Measurements from ENCODE around the gene EEF1A2.

The EEF1A2 gene

DNA sequence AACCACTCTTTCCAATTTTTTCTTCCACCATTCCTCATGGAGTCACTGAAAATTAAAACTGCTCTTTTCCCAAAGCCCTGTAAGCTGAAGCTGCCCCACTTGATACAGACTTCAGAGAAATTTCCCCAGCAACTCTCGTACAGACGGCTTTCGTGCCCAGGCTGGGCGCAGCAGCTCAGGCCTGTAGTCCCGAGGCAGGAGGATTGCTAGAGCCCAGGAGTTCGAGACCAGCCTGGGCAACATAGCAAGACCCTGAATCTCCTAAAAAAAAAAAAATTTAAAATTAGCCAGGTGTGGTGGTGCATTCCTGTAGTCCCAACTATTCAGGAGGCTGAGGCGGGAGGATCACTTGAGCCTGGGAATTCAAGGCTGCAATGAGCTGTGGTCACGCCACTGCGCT lies 28.3 kb upstream of the EEF1A2 start:
- WGBS = 91% methylated on average over 9 of the region's 9 CpGs
- Histone ChIP-seq H3K4me1 (ENCODE audit: insufficient read depth, low read length) (no peaks in the 10 kb centered on the region), H3K4me3 (ENCODE audit: low read length) (no peak overlapping the region), H3K36me3 (ENCODE audit: insufficient read depth, low read length) (peaks cover 16% of the 10 kb centered on the region), H3K27ac (ENCODE audit: low read depth, low read length) (no peak overlapping the region), H3K27me3 (ENCODE audit: insufficient read depth, low read length) (no peaks in the 10 kb centered on the region), H3K9me3 (ENCODE audit: insufficient read depth, low read depth, low read length) (peaks cover 9% of the 10 kb centered on the region; the same call in 1 of the 2 replicates), H3K9ac (ENCODE audit: low read depth, low read length) (no peak overlapping the region)

GRCh38 chr20:63525971-63526370 lies 27.1 kb upstream of the EEF1A2 start:
- H3K4me3 ChIP-seq (ENCODE audit: low read length) = no peak overlapping the region
- H3K9ac ChIP-seq (ENCODE audit: low read depth, low read length) = no peak overlapping the region
- H3K36me3 ChIP-seq (ENCODE audit: insufficient read depth, low read length) = peaks cover 20% of the 10 kb centered on the region
- no peaks in the 10 kb centered on the region for H3K27me3 ChIP-seq (ENCODE audit: insufficient read depth, low read length)
- no peaks in the 10 kb centered on the region for H3K4me1 ChIP-seq (ENCODE audit: insufficient read depth, low read length)
- no peak overlapping the region for H3K27ac ChIP-seq (ENCODE audit: low read depth, low read length)
- peaks cover 9% of the 10 kb centered on the region; the same call in 1 of the 2 replicates for H3K9me3 ChIP-seq (ENCODE audit: insufficient read depth, low read depth, low read length)
- WGBS = 65% methylated on average over 2 of the region's 2 CpGs

- H3K27ac ChIP-seq (ENCODE audit: low read depth, low read length) = no peak overlapping the region
- WGBS = 70% methylated on average over 3 of the region's 3 CpGs
Observed at GRCh38 chr20:63525185-63525584, 26.3 kb upstream of the EEF1A2 start.

DNA sequence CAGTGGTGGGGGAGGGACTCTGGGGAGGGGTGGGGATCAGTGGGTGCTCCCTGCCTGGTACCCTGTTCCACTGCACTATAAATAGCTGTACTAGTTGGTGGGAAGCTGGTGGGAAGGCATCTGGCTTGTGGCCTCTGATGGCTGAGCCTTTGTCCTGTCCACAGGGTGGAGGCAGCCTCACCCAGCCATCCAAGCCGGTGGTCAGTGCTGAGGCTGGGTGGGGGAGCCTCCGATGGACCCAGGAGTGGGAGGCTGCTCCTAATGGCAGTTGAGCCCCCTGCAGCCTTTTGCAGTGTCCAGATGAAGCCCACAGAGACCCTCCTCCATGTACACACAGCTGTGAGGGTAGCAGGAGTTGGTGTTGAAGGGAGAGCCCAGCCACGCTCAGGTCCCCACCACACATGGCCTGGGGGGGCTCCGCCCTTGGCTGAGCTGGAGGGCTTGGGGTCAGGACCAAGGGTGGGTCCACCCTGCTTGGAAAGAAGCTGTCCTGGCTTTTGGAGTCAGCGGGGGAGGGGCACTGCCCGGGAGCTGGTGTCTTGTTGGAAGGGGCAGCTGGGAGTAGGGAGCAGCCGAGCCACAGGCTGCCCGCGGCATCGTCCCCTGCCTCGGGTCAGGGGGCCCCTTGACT lies 24.2 kb upstream of the EEF1A2 start:
- no peak overlapping the region for H3K4me3 ChIP-seq (ENCODE audit: low read length)
- no peak overlapping the region for H3K27ac ChIP-seq (ENCODE audit: low read depth, low read length)
- H3K4me1 ChIP-seq (ENCODE audit: insufficient read depth, low read length) = 0 out of 2 replicates have a peak, but pooled peaks cover 8% of the 10 kb centered on the region
- H3K9me3 ChIP-seq (ENCODE audit: insufficient read depth, low read depth, low read length) = peaks cover 9% of the 10 kb centered on the region; the same call in 1 of the 2 replicates
- no peak overlapping the region for H3K9ac ChIP-seq (ENCODE audit: low read depth, low read length)
- H3K36me3 ChIP-seq (ENCODE audit: insufficient read depth, low read length) = peaks cover 20% of the 10 kb centered on the region
- H3K27me3 ChIP-seq (ENCODE audit: insufficient read depth, low read length) = peaks cover 14% of the 10 kb centered on the region
- WGBS = 95% methylated on average over 11 of the region's 11 CpGs

More at GRCh38 chr20:63525185-63525584, 26.3 kb upstream of the EEF1A2 start:
- H3K36me3 ChIP-seq (ENCODE audit: insufficient read depth, low read length) = peaks cover 20% of the 10 kb centered on the region
- no peaks in the 10 kb centered on the region for H3K4me1 ChIP-seq (ENCODE audit: insufficient read depth, low read length)
- no peak overlapping the region for H3K4me3 ChIP-seq (ENCODE audit: low read length)
- H3K9ac ChIP-seq (ENCODE audit: low read depth, low read length) = no peak overlapping the region
- H3K27me3 ChIP-seq (ENCODE audit: insufficient read depth, low read length) = no peaks in the 10 kb centered on the region
- peaks cover 9% of the 10 kb centered on the region; the same call in 1 of the 2 replicates for H3K9me3 ChIP-seq (ENCODE audit: insufficient read depth, low read depth, low read length)

DNA sequence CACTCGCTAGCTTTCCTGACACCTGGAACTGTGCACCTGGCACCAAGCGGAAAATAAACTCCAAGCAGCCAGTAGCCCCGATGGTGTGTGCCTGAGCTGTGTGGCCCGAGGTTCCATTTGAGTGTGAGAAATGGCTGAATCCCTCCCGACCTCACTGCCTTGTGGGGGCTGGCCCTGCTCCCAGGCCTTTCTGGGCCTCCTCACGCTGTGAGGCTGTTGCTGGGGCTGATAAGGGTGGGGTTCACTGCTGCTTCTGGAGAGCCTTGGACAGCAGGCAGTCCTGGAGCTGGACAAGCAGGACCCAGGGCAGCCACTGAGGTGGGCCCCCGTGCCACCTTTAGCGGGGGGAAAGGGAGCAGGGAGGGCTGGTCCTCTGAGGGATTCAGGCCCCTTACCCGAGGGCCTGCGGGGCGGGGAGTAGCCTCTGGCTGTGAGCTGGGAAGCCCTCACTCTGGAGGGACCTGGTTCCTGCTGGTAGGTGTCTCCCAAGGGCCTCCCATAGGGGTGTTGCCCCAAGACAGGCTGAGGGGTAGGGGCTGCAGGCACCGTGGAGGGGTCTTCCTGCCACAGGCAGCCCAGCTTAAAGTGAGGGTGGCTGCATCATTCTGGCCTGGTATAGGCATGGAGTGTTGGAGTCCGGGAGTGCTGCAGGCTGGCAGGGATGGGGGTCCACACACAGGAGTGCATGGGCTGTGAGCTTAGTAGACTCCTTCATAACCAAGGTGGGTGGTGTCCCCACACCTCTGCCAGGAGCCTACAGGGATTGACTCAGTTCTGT lies 23.4 kb upstream of the EEF1A2 start:
- Histone ChIP-seq H3K9ac (ENCODE audit: low read depth, low read length) (no peak overlapping the region), H3K9me3 (ENCODE audit: insufficient read depth, low read depth, low read length) (peaks cover 9% of the 10 kb centered on the region; the same call in 1 of the 2 replicates), H3K36me3 (ENCODE audit: insufficient read depth, low read length) (peaks cover 20% of the 10 kb centered on the region), H3K27me3 (ENCODE audit: insufficient read depth, low read length) (peaks cover 14% of the 10 kb centered on the region), H3K4me3 (ENCODE audit: low read length) (peak overlapping the region; percentile 34; the same call in 1 of the 2 replicates), H3K4me1 (ENCODE audit: insufficient read depth, low read length) (0 out of 2 replicates have a peak, but pooled peaks cover 9% of the 10 kb centered on the region), H3K27ac (ENCODE audit: low read depth, low read length) (no peak overlapping the region)
- 83% methylated on average over 13 of the region's 13 CpGs for WGBS

- peak overlapping the region; percentile 92 for H3K9ac ChIP-seq (ENCODE audit: low read depth, low read length)
- H3K9me3 ChIP-seq (ENCODE audit: insufficient read depth, low read depth, low read length) = peaks cover 9% of the 10 kb centered on the region; the same call in 1 of the 2 replicates
- no peak overlapping the region; the same call in 1 of the 2 replicates for H3K27ac ChIP-seq (ENCODE audit: low read depth, low read length)
- H3K4me1 ChIP-seq (ENCODE audit: insufficient read depth, low read length) = 0 out of 2 replicates have a peak, but pooled peaks cover 9% of the 10 kb centered on the region
- peak overlapping the region; percentile 95 for H3K4me3 ChIP-seq (ENCODE audit: low read length)
- peaks cover 14% of the 10 kb centered on the region for H3K27me3 ChIP-seq (ENCODE audit: insufficient read depth, low read length)
- peaks cover 20% of the 10 kb centered on the region for H3K36me3 ChIP-seq (ENCODE audit: insufficient read depth, low read length)
- 14% methylated on average over 17 of the region's 23 CpGs for WGBS
Observed at GRCh38 chr20:63521602-63522001, 22.7 kb upstream of the EEF1A2 start.

DNA sequence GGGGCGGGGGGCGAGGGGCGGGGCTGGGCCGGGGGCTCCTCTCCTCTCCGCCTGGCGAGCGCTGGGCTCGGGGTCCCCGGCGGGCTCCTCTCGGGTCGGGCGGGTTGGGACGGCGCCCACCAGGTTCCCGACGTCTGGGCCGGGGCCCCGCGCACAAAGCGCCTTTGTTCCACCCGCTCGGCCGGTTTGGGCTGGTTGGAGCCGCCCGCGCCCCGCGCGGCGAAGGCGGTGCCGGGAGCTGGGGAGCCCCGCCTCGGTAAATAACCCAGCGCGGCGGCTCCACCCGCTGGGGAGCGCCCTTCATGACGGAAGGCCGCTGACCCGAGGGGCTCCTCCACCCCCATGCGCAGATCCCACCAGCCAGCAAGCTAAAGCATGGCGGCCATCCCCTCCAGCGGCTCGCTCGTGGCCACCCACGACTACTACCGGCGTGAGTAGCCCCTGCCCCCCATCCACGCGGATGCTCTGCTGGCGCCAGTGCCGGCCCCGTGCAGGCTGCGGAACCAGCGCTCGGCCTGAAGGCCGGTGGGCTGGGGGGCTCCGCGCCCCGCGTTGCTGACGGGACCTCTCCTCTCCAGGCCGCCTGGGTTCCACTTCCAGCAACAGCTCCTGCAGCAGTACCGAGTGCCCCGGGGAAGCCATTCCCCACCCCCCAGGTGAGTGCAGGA lies 22.2 kb upstream of the EEF1A2 start:
- H3K27me3 ChIP-seq (ENCODE audit: insufficient read depth, low read length) = peaks cover 14% of the 10 kb centered on the region
- peaks cover 9% of the 10 kb centered on the region; the same call in 1 of the 2 replicates for H3K9me3 ChIP-seq (ENCODE audit: insufficient read depth, low read depth, low read length)
- H3K27ac ChIP-seq (ENCODE audit: low read depth, low read length) = peak overlapping the region; percentile 77; the same call in 1 of the 2 replicates
- WGBS = under 1% methylated on average over 68 of the region's 68 CpGs
- 0 out of 2 replicates have a peak, but pooled peaks cover 9% of the 10 kb centered on the region for H3K4me1 ChIP-seq (ENCODE audit: insufficient read depth, low read length)
- H3K9ac ChIP-seq (ENCODE audit: low read depth, low read length) = peak overlapping the region; percentile 92
- peak overlapping the region; percentile 95 for H3K4me3 ChIP-seq (ENCODE audit: low read length)
- H3K36me3 ChIP-seq (ENCODE audit: insufficient read depth, low read length) = peaks cover 20% of the 10 kb centered on the region

DNA sequence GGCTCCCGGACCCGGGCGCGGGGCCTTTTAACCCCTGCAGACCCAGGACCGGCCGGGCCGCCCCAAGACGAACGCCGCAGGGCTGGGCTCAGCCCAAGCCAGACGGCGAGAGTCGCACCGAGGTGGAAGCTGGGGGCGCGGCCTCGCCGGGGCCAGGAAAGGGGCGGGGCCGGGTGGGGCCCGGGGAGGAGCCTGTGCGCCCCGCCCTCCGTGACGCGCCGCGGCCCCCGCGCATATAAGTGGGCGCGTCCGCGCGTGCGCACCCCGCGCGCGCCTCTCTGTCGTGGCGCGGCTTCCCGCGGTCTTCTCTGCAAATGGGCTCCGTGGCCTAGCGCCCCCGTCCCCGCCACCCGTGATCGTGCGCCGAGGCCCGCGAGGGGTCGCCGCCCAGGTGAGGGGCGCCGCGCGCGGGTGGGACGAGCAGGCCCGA lies 21.6 kb upstream of the EEF1A2 start, which contains the start of gene PPDPF:
Gene PPDPF (plus strand): TSS at position 262 of the 430 bp plus-strand sequence. CDS start 544 bp downstream, outside the sequence.
- H3K4me3 ChIP-seq (ENCODE audit: low read length) = peak within 1 kb of the TSS; percentile 95
- H3K27ac ChIP-seq (ENCODE audit: low read depth, low read length) = peak within 1 kb of the TSS; percentile 83; the same call in 1 of the 2 replicates
- peak within 1 kb of the TSS; percentile 92 for H3K9ac ChIP-seq (ENCODE audit: low read depth, low read length)

GRCh38 chr20:63519668-63520503 lies 21.0 kb upstream of the EEF1A2 start:
- Histone ChIP-seq H3K36me3 (ENCODE audit: insufficient read depth, low read length) (peaks cover 20% of the 10 kb centered on the region), H3K4me1 (ENCODE audit: insufficient read depth, low read length) (0 out of 2 replicates have a peak, but pooled peaks cover 9% of the 10 kb centered on the region), H3K27ac (ENCODE audit: low read depth, low read length) (peak overlapping the region; percentile 83; the same call in 1 of the 2 replicates), H3K9me3 (ENCODE audit: insufficient read depth, low read depth, low read length) (peaks cover 9% of the 10 kb centered on the region; the same call in 1 of the 2 replicates), H3K4me3 (ENCODE audit: low read length) (peak overlapping the region; percentile 95), H3K9ac (ENCODE audit: low read depth, low read length) (peak overlapping the region; percentile 73), H3K27me3 (ENCODE audit: insufficient read depth, low read length) (peaks cover 14% of the 10 kb centered on the region)
- 5% methylated on average over 72 of the region's 72 CpGs for WGBS

More for the DNA sequence above, 21.6 kb upstream of the EEF1A2 start, which contains the start of gene PPDPF:
- 0 out of 2 replicates have a peak, but pooled peaks cover 9% of the 10 kb centered on the region for H3K4me1 ChIP-seq (ENCODE audit: insufficient read depth, low read length)
- peaks cover 9% of the 10 kb centered on the region; the same call in 1 of the 2 replicates for H3K9me3 ChIP-seq (ENCODE audit: insufficient read depth, low read depth, low read length)
- H3K27me3 ChIP-seq (ENCODE audit: insufficient read depth, low read length) = peaks cover 14% of the 10 kb centered on the region
- H3K36me3 ChIP-seq (ENCODE audit: insufficient read depth, low read length) = peaks cover 20% of the 10 kb centered on the region
- WGBS = under 1% methylated on average over 64 of the region's 64 CpGs
